Activated CD8-positive, alpha-beta T cell treated with anti-CD3 and anti-CD28 coated beads for 36 hours (primary cell): Measurements from ENCODE around the gene ZNF773. TPM values are rescaled to one million over a fixed set of nuclear protein-coding genes. Genes with fewer than 3 reads are reported as not detected.
"Not testable (repeated sequence)": the region's sequence is repeated elsewhere in the genome, so short reads cannot be mapped to it uniquely, and the experiment has no call there.

Experiments used
- ATAC-seq: fragments of 200-7000 bp; cut with Tn5 transposase; one replicate; pipeline ENCODE4 v1.10.0; 2021; ENCODE audit warnings: mild to moderate bottlenecking, moderate library complexity
- CTCF ChIA-PET: fragments of 350-600 bp; sonication (Branson Sonifier 250); formaldehyde crosslinking; loops from one replicate; lab custom pipeline; 2021; ENCODE audit warnings: antibody characterized with exemption; lab: Charles Lee
- POLR2A ChIA-PET: fragments of 350-600 bp; sonication (Branson Sonifier 250); formaldehyde crosslinking; loops from one replicate; lab custom pipeline; 2021; ENCODE audit warnings: antibody characterized with exemption; lab: Charles Lee
- DNase-seq: peaks from one replicate; pipeline ENCODE4 v3.0.0-alpha.2; 2020
- H3K27ac Mint-ChIP-seq: one replicate; pipeline ENCODE4 v1.8.0; 2021; ENCODE audit warnings: mild to moderate bottlenecking, mixed read lengths
- H3K27me3 Mint-ChIP-seq: one replicate; pipeline ENCODE4 v1.8.0; 2021; ENCODE audit warnings: mixed read lengths
- H3K36me3 Mint-ChIP-seq: one replicate; pipeline ENCODE4 v1.8.0; 2021; ENCODE audit warnings: low read depth, mixed read lengths
- H3K4me1 Mint-ChIP-seq: one replicate; pipeline ENCODE4 v1.8.0; 2021; ENCODE audit warnings: low read depth, mixed read lengths
- H3K4me3 Mint-ChIP-seq: one replicate; pipeline ENCODE4 v1.8.0; 2021; ENCODE audit warnings: mild to moderate bottlenecking, moderate library complexity, mixed read lengths
- H3K9me3 Mint-ChIP-seq: one replicate; pipeline ENCODE4 v1.8.0; 2021; ENCODE audit warnings: mixed read lengths
- CTCF ChIP-seq: fragments of 200-600 bp; IDR thresholded peaks from one replicate; pipeline ENCODE4 v1.8.0; 2022; ENCODE audit warnings: antibody characterized with exemption, mild to moderate bottlenecking
- intact Hi-C: fragments of 100-400 bp; cut with micrococcal nuclease; formaldehyde crosslinking; loops from one replicate; pipeline ENCODE4 v1.10.0; 2022
- total RNA-seq, 2 experiments: library from RNA; stranded (reverse); gene quantifications; one replicate each; pipeline ENCODE4 v1.2.3, GENCODE V29; 2021

The ZNF773 gene
- total RNA-seq: 1 to 10 TPM; 5.7 to 7.1 TPM

- POLR2A ChIA-PET: interaction anchor here (0.6 to 1.1 kb wide), 3 partner anchors 12 to 112 kb away, joined by 3 read pairs; partner anchors contain the start of gene ZNF419
- peaks cover 60% of the 10 kb centered on the region for H3K36me3 Mint-ChIP-seq
- CTCF ChIA-PET: interaction anchor here (0.6 to 1.0 kb wide), 2 partner anchors 23 to 94 kb away, joined by 3 read pairs; partner anchors contain the start of gene ZNF772
Observed at GRCh38 chr19:57499680-57500395, at the start of gene ZNF773. TSS of gene ZNF773 (plus strand) at chr19:57499938. CDS start at chr19:57500081, 143 bp downstream.

DNA sequence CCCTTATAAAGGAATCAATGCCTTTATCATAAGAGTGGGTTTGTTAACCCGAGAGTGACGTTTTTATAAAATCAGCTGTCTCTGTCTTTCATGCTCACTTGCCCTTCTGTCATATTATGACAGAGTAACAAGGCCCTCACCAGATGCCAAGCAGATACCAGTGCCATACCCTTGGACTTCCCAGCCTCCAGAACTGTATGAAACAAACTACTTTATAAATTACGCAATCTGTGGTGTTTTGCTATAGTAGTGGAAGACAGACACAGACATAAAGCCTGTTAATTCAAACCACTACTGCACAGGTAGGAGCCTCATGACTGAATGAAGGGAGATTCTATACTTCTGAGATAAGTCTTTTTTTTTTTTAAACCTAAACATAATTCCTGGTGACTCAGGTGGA, 47.4 kb upstream of the ZNF773 start:
- Mint-ChIP-seq H3K4me1 (no peaks in the 10 kb centered on the region), H3K27me3 (no peaks in the 10 kb centered on the region), H3K9me3 (peaks cover 51% of the 10 kb centered on the region), H3K36me3 (peaks cover 45% of the 10 kb centered on the region), H3K27ac (no peak overlapping the region), H3K4me3 (no peak overlapping the region)
- POLR2A ChIA-PET: no interaction called here
- intact Hi-C loops: no loop called here
- CTCF ChIA-PET: no interaction called here
- TF ChIP-seq CTCF: no peak
- ATAC-seq (no peak), DNase-seq (no peak)

More at GRCh38 chr19:57499680-57500395, at the start of gene ZNF773:
- ATAC-seq (peak; percentile 99), DNase-seq (peak; percentile 98)
- Mint-ChIP-seq H3K4me3 (peak within 1 kb of the TSS; percentile 89), H3K27ac (peak within 1 kb of the TSS; percentile 88), H3K4me1 (peaks cover 30% of the 10 kb centered on the region), H3K9me3 (peaks cover 46% of the 10 kb centered on the region)
- intact Hi-C loops, H3K27me3 Mint-ChIP-seq: not testable (repeated sequence)

GRCh38 chr19:57465680-57466381, 33.9 kb upstream of the ZNF773 start:
- Mint-ChIP-seq H3K27ac (no peak overlapping the region), H3K36me3 (peaks cover 33% of the 10 kb centered on the region), H3K4me1 (no peaks in the 10 kb centered on the region), H3K4me3 (no peak overlapping the region), H3K9me3 (peaks cover 52% of the 10 kb centered on the region), H3K27me3 (no peaks in the 10 kb centered on the region)
- ATAC-seq (no peak), DNase-seq (peak; percentile 46)
- ChIA-PET CTCF (interaction anchor here (0.8 to 1.5 kb wide), 3 partner anchors 11 to 30 kb away, joined by 3 read pairs; no protein-coding TSS in a partner anchor), POLR2A (no interaction called here)
- TF ChIP-seq CTCF: peak; percentile 57
- intact Hi-C loops: no loop called here

DNA sequence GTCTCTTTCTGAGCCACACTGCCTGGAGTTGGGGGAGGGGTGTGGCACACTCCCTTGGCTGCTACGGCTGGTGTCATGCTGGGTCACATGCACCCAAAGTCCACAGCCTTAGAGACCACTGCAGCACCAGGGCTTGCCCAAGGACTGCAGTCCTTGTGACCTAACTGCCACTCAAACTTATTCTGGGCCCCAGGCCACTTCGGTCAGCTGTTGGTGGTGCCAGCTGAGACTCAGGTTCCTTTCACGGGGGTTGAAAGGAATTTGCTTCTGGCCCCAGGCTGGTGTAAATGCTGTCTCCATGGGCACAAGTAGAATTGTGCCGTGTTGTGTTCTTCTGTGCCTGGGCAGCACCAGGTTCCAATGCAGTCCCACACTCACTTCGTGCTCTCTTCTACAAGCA, 33.2 kb upstream of the ZNF773 start:
- ChIA-PET POLR2A (no interaction called here), CTCF (interaction anchor here (1.4 kb wide), 1 partner anchor 12 kb away, joined by 3 read pairs; no protein-coding TSS in a partner anchor)
- no peak for TF ChIP-seq CTCF
- H3K9me3 Mint-ChIP-seq: peaks cover 51% of the 10 kb centered on the region
- no peak for ATAC-seq
- H3K4me3 Mint-ChIP-seq: no peak overlapping the region
- intact Hi-C loops: no loop called here
- DNase-seq: no peak
- H3K27ac Mint-ChIP-seq: no peak overlapping the region
- H3K4me1 Mint-ChIP-seq: no peaks in the 10 kb centered on the region
- no peaks in the 10 kb centered on the region for H3K27me3 Mint-ChIP-seq
- H3K36me3 Mint-ChIP-seq: peaks cover 36% of the 10 kb centered on the region

DNA sequence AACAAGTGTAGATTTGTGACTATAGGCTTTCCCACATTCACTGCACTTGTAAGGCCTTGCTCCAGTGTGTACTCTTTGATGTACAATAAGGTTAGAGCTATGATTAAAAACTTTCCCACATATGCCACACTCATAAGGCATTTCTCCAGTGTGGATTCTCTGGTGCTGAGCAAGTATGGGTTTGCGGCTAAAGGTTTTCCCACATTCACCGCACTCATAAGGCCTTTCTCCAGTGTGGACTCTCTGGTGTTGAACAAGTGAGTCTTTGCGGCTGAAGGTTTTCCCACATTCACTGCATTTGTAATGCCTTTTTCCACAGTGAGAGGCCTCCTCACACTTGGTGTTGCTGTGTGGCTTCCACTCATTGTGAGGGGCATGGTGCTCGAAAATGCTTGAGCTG, 26.1 kb upstream of the ZNF773 start:
- Mint-ChIP-seq H3K9me3 (peaks cover 78% of the 10 kb centered on the region), H3K27me3 (no peaks in the 10 kb centered on the region), H3K4me3 (no peak overlapping the region), H3K27ac (no peak overlapping the region), H3K36me3 (peaks cover 88% of the 10 kb centered on the region), H3K4me1 (peaks cover 6% of the 10 kb centered on the region)
- ATAC-seq: no peak
- intact Hi-C loops: no loop called here
- no peak for TF ChIP-seq CTCF
- ChIA-PET CTCF (no interaction called here), POLR2A (no interaction called here)
- no peak for DNase-seq
